ENCODE measurements around the gene RPS6KA1.

Gene RPS6KA1

DNA sequence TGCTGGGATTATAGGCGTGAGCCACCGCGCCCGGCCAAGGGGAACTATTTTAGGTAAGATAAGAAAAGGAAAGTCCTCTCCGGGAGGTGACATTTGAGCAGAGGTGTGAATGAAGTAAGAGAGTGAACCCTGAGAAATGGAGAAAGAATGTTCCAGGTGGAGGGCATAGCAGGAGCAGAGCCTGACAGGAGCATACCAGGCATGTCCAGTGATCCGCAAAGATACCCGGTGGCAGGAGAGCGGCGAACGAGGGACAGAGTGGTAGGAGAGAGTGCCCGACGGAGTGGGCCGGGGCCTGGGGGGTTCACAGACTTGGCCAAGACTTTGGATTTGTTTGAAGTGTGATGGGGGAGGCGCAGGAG, 7.9 kb upstream of the RPS6KA1 start:
- TF ChIP-seq TAF1 (IDR thresholded peaks at IDR 0.05; ENCODE audit: borderline replicate concordance, insufficient read depth, low read length) (no peak), POLR2AphosphoS5 (IDR thresholded peaks at IDR 0.05; ENCODE audit: low read depth, low read length) (no peak), FOXP2 (optimal IDR thresholded peaks at IDR 0.05; ENCODE audit: borderline replicate concordance, extremely low read depth, extremely low read length, insufficient read depth) (no peak), SIN3A (IDR thresholded peaks at IDR 0.05; ENCODE audit: borderline replicate concordance, insufficient read depth, low read length) (no peak)
- TF ChIP-seq, protein P1, sequence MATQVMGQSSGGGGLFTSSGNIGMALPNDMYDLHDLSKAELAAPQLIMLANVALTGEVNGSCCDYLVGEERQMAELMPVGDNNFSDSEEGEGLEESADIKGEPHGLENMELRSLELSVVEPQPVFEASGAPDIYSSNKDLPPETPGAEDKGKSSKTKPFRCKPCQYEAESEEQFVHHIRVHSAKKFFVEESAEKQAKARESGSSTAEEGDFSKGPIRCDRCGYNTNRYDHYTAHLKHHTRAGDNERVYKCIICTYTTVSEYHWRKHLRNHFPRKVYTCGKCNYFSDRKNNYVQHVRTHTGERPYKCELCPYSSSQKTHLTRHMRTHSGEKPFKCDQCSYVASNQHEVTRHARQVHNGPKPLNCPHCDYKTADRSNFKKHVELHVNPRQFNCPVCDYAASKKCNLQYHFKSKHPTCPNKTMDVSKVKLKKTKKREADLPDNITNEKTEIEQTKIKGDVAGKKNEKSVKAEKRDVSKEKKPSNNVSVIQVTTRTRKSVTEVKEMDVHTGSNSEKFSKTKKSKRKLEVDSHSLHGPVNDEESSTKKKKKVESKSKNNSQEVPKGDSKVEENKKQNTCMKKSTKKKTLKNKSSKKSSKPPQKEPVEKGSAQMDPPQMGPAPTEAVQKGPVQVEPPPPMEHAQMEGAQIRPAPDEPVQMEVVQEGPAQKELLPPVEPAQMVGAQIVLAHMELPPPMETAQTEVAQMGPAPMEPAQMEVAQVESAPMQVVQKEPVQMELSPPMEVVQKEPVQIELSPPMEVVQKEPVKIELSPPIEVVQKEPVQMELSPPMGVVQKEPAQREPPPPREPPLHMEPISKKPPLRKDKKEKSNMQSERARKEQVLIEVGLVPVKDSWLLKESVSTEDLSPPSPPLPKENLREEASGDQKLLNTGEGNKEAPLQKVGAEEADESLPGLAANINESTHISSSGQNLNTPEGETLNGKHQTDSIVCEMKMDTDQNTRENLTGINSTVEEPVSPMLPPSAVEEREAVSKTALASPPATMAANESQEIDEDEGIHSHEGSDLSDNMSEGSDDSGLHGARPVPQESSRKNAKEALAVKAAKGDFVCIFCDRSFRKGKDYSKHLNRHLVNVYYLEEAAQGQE (IDR thresholded peaks at IDR 0.05; ENCODE audit: insufficient read depth in 1 of 2, low read depth in 2 of 2, low read length in 2 of 2) = no peak

DNA sequence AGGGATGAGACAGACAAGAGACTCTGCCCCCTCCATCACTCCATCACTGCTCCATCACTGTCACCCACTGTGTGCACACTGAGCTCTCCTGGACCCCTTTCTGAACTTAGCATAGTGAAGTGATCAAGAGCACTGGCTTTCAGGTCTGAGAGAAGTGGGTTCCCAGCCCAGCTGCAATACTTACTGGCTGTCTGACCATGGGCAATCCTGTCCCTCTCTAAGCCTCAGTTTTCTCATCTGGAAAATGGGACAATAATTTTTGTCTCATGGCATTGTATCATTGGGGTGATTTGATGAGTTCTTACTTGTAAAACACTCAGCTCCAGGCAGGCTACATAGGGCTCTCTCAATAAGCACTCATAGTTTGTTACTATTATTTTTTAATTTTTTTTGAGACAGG, 7.5 kb upstream of the RPS6KA1 start:
- no peak for TF ChIP-seq SIN3A (IDR thresholded peaks at IDR 0.05; ENCODE audit: borderline replicate concordance, insufficient read depth, low read length)
- TF ChIP-seq, protein P1 (IDR thresholded peaks at IDR 0.05; ENCODE audit: insufficient read depth in 1 of 2, low read depth in 2 of 2, low read length in 2 of 2) = no peak
- TF ChIP-seq TAF1 (IDR thresholded peaks at IDR 0.05; ENCODE audit: borderline replicate concordance, insufficient read depth, low read length) = no peak
- no peak for TF ChIP-seq FOXP2 (optimal IDR thresholded peaks at IDR 0.05; ENCODE audit: borderline replicate concordance, extremely low read depth, extremely low read length, insufficient read depth)
- no peak for TF ChIP-seq POLR2AphosphoS5 (IDR thresholded peaks at IDR 0.05; ENCODE audit: low read depth, low read length)

DNA sequence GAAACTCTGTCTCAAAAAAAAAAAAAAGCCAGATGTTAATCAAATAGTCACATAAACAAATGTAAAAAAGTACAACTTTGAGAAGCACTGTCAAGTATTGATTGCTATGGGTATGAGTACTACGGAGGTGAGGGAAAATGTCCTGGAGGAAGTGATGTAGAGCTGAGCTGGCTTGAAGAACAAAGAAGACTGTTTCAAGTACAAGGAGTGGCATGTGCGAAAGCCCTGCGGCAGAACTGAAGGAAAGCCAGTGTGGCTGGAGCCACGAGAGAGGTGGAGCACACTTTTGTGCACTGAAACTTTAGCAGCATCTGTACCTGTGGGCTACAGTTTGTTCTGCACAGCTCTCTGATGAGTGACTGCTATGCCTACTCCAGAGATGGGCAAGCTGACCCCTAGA, 5.4 kb upstream of the RPS6KA1 start:
- TF ChIP-seq FOXP2 (optimal IDR thresholded peaks at IDR 0.05; ENCODE audit: borderline replicate concordance, extremely low read depth, extremely low read length, insufficient read depth) (no peak), POLR2AphosphoS5 (IDR thresholded peaks at IDR 0.05; ENCODE audit: low read depth, low read length) (no peak), TAF1 (IDR thresholded peaks at IDR 0.05; ENCODE audit: borderline replicate concordance, insufficient read depth, low read length) (no peak), SIN3A (IDR thresholded peaks at IDR 0.05; ENCODE audit: borderline replicate concordance, insufficient read depth, low read length) (no peak)
- TF ChIP-seq, protein P1 (IDR thresholded peaks at IDR 0.05; ENCODE audit: insufficient read depth in 1 of 2, low read depth in 2 of 2, low read length in 2 of 2) = no peak

- TF ChIP-seq TAF1 (IDR thresholded peaks at IDR 0.05; ENCODE audit: borderline replicate concordance, insufficient read depth, low read length) = no peak
- no peak for TF ChIP-seq POLR2AphosphoS5 (IDR thresholded peaks at IDR 0.05; ENCODE audit: low read depth, low read length)
- TF ChIP-seq FOXP2 (optimal IDR thresholded peaks at IDR 0.05; ENCODE audit: borderline replicate concordance, extremely low read depth, extremely low read length, insufficient read depth) = no peak
- TF ChIP-seq SIN3A (IDR thresholded peaks at IDR 0.05; ENCODE audit: borderline replicate concordance, insufficient read depth, low read length) = no peak
- TF ChIP-seq, protein P1 (IDR thresholded peaks at IDR 0.05; ENCODE audit: insufficient read depth in 1 of 2, low read depth in 2 of 2, low read length in 2 of 2) = no peak
These were observed 3.3 kb upstream of the RPS6KA1 start for GRCh38 chr1:26526287-26526686.

- TF ChIP-seq SIN3A (IDR thresholded peaks at IDR 0.05; ENCODE audit: borderline replicate concordance, insufficient read depth, low read length) (no peak), FOXP2 (optimal IDR thresholded peaks at IDR 0.05; ENCODE audit: borderline replicate concordance, extremely low read depth, extremely low read length, insufficient read depth) (no peak), TAF1 (IDR thresholded peaks at IDR 0.05; ENCODE audit: borderline replicate concordance, insufficient read depth, low read length) (no peak), POLR2AphosphoS5 (IDR thresholded peaks at IDR 0.05; ENCODE audit: low read depth, low read length) (no peak)
- TF ChIP-seq, protein P1 (IDR thresholded peaks at IDR 0.05; ENCODE audit: insufficient read depth in 1 of 2, low read depth in 2 of 2, low read length in 2 of 2) = no peak
These were observed 231 bp upstream of the RPS6KA1 start for GRCh38 chr1:26529405-26529654.
